ENCODE measurements around the gene TMEM35A. TPM values are rescaled to one million over a fixed set of nuclear protein-coding genes. Genes with fewer than 3 reads are reported as not detected.

TMEM35A gene, protein sequence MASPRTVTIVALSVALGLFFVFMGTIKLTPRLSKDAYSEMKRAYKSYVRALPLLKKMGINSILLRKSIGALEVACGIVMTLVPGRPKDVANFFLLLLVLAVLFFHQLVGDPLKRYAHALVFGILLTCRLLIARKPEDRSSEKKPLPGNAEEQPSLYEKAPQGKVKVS
- total RNA-seq (ENCODE audit: low replicate concordance): 3.0 and 5.6 TPM in 2 replicates
- long read RNA-seq, transcript TMEM35A-201 (2 exons, 2,195 nt): major isoform, 6 of 7 reads
- long read RNA-seq, partial matches to known transcripts: 0 of 7 reads
- long read RNA-seq, other reads (novel, unspliced or antisense): 1 of 7 reads

DNA sequence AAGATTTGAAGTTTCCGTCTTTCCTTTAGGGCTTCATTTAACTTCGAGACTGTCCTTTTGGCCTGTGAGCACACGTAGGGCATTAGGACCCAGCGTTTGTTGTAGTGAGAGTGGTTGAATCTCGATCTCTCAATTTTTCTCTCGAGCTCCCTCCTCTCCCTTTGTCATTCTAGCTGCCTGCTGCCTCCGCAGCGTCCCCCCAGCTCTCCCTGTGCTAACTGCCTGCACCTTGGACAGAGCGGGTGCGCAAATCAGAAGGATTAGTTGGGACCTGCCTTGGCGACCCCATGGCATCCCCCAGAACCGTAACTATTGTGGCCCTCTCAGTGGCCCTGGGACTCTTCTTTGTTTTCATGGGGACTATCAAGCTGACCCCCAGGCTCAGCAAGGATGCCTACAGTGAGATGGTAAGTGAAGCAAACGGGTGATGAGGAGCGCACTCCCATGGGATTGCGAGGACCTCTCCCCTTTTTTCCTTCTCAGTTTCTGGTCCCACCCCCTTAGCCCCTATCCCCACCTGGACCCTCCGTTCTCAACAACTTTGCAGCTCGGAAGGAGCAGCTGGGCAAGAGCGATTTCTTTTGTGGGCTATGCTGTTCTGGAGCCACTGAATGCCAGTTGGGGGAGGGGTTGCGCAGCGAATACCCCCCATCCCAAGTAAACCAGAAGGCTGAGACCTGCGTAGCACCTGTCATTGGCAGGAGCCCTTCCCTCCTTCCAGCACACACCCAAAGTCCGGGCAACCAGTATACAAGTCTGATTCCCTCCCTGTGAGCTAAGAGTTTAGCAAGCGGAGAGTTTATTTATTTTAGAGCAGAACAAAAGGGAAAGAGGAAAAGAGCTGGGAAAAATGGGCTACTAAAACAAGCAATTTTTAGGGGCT lies at the start of gene TMEM35A:
Gene TMEM35A (plus strand): TSS at position 164 of the 883 bp plus-strand sequence. CDS start 124 bp downstream, at position 288.
- TF ChIP-seq, protein P1, sequence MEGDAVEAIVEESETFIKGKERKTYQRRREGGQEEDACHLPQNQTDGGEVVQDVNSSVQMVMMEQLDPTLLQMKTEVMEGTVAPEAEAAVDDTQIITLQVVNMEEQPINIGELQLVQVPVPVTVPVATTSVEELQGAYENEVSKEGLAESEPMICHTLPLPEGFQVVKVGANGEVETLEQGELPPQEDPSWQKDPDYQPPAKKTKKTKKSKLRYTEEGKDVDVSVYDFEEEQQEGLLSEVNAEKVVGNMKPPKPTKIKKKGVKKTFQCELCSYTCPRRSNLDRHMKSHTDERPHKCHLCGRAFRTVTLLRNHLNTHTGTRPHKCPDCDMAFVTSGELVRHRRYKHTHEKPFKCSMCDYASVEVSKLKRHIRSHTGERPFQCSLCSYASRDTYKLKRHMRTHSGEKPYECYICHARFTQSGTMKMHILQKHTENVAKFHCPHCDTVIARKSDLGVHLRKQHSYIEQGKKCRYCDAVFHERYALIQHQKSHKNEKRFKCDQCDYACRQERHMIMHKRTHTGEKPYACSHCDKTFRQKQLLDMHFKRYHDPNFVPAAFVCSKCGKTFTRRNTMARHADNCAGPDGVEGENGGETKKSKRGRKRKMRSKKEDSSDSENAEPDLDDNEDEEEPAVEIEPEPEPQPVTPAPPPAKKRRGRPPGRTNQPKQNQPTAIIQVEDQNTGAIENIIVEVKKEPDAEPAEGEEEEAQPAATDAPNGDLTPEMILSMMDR (conservative IDR thresholded peaks at IDR 0.05): no peak
- Mint-ChIP-seq H3K9me3 (no peaks in the 10 kb centered on the region), H3K27me3 (no peaks in the 10 kb centered on the region), H3K27ac (no peak within 1 kb of the TSS), H3K36me3 (no peaks in the 10 kb centered on the region), H3K4me3 (peak within 1 kb of the TSS; percentile 88), H3K4me1 (ENCODE audit: unreplicated experiment) (peaks cover 5% of the 10 kb centered on the region)
- DNase-seq (ENCODE audit: extremely low spot score, unreplicated experiment): no peak

DNA sequence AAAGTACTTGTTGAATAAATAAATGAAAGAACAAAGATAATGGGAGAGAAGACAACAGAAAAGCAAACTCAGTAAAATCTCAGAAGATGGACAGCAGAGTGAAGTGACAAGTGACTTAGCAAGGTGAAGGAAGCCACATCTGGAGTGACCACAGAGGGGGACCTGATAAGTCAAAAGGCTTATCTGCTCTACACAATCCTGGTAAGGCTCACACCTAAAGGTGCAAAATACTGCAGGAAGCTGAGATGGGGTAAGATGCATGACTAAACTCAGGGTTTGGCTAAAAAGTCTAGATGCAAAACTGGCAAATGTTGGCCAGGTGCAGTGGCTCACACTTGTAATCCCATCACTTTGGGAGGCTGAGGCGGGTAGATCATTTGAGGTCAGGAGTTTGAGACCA lies 49.0 kb upstream of the TMEM35A start:
- Mint-ChIP-seq H3K4me3 (no peak overlapping the region), H3K27me3 (no peaks in the 10 kb centered on the region), H3K9me3 (no peaks in the 10 kb centered on the region), H3K4me1 (ENCODE audit: unreplicated experiment) (no peaks in the 10 kb centered on the region), H3K27ac (no peak overlapping the region), H3K36me3 (peaks cover 17% of the 10 kb centered on the region)
- TF ChIP-seq, protein P1 (conservative IDR thresholded peaks at IDR 0.05): no peak
- DNase-seq (ENCODE audit: extremely low spot score, unreplicated experiment): no peak

DNA sequence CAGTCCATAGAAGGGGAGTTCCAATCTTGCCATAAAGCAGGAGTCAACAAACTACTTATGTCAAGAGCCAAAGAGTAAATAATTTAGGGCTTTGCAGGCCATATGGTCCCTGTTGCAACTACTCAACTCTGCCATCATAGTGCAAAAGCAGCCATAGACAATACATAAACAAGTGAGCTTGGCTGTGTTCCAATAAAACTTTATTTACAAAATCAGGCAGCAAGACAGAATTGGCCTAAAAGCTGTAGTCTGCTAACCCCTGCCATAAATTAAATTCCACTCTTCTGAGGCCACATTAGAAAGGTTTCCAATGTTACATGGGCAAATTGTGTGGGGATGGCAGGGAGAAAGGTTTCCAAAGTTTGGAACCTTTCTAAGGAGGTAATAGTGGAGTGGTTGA lies 41.4 kb upstream of the TMEM35A start:
- H3K36me3 Mint-ChIP-seq: no peaks in the 10 kb centered on the region
- H3K4me1 Mint-ChIP-seq (ENCODE audit: unreplicated experiment): no peaks in the 10 kb centered on the region
- TF ChIP-seq, protein P1 (conservative IDR thresholded peaks at IDR 0.05): no peak
- H3K9me3 Mint-ChIP-seq: peaks cover 4% of the 10 kb centered on the region
- no peak overlapping the region for H3K27ac Mint-ChIP-seq
- H3K27me3 Mint-ChIP-seq: no peaks in the 10 kb centered on the region
- DNase-seq (ENCODE audit: extremely low spot score, unreplicated experiment): no peak
- no peak overlapping the region for H3K4me3 Mint-ChIP-seq

DNA sequence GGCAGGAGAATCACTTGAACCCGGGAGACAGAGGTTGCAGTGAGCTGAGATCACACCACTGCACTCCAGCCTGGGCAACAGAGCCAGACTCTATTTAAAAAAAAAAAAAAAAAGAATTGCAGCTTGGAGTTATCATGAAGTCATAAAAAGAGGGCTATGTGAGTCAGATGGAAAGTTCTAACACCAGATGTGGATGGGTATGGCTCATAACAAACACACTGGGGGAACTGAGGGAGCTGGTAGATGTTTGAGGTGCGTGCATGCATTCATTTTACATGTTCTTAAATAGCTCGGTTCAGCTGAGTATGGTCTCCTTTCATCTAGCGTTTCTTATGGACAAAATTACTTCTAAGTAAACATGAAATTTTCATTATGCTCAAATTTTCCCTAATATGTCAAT lies 38.5 kb upstream of the TMEM35A start:
- Mint-ChIP-seq H3K27me3 (no peaks in the 10 kb centered on the region), H3K4me1 (ENCODE audit: unreplicated experiment) (no peaks in the 10 kb centered on the region), H3K36me3 (no peaks in the 10 kb centered on the region), H3K27ac (no peak overlapping the region), H3K4me3 (no peak overlapping the region), H3K9me3 (peaks cover 4% of the 10 kb centered on the region)
- DNase-seq (ENCODE audit: extremely low spot score, unreplicated experiment): no peak
- TF ChIP-seq, protein P1 (conservative IDR thresholded peaks at IDR 0.05): no peak

DNA sequence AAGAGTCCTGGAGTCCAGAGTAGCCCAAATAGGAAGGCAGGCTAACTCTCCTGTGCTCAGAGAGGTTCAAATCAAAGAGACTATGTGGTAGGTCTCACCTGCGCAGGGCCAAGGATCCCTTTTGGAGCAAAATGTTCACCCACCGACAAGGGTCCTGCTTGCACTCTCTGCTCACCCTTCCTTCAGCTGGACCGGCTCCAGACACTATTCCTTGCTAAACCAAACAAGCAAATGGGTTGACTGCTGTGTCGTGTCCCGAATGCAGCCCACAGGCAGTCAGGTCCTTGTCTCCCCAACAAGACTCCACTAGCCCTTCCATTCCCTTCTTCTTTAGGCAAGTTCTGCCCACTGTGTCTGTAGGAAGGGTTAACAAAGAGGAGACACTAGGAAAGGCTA lies 27.5 kb upstream of the TMEM35A start:
- no peak for DNase-seq (ENCODE audit: extremely low spot score, unreplicated experiment)
- Mint-ChIP-seq H3K4me3 (peak overlapping the region; percentile 91), H3K27ac (peak overlapping the region; percentile 87), H3K4me1 (ENCODE audit: unreplicated experiment) (no peaks in the 10 kb centered on the region), H3K36me3 (peaks cover 7% of the 10 kb centered on the region), H3K9me3 (no peaks in the 10 kb centered on the region), H3K27me3 (no peaks in the 10 kb centered on the region)
- TF ChIP-seq, protein P1 (conservative IDR thresholded peaks at IDR 0.05): no peak

Data from type B pancreatic cell (in vitro differentiated cells).